Measurements from ENCODE around the gene ZFP36L2. TPM values are rescaled to one million over a fixed set of nuclear protein-coding genes. Genes with fewer than 3 reads are reported as not detected.

The ZFP36L2 gene
- total and polyA plus RNA-seq, 9 of the 15 experiments (the other 6 are each of a cell fraction or from before 2014, with no cell fraction given): 4.1 to 60.6 (median 20.3) TPM

- TF ChIP-seq ZBTB7A (IDR thresholded peaks at IDR 0.05; ENCODE audit: borderline replicate concordance, control insufficient read depth, low read depth, low read length) (peak; percentile 82), HNRNPLL (IDR thresholded peaks at IDR 0.05; ENCODE audit: low read depth, low read length, poor library complexity, severe bottlenecking) (no peak), ASH1L (IDR thresholded peaks at IDR 0.05; ENCODE audit: borderline replicate concordance, low read depth, partially characterized antibody) (no peak), ARID1B (IDR thresholded peaks at IDR 0.05) (peak; percentile 94), NFXL1 (CRISPR knock-in tag; IDR thresholded peaks at IDR 0.05) (no peak), ELK3 (CRISPR knock-in tag; IDR thresholded peaks at IDR 0.05) (no peak), POLR2B (IDR thresholded peaks at IDR 0.05; ENCODE audit: low read depth, partially characterized antibody) (no peak), ZNF780A (CRISPR knock-in tag; IDR thresholded peaks at IDR 0.05) (no peak), LARP7 (IDR thresholded peaks at IDR 0.05) (no peak), TAL1 (IDR thresholded peaks at IDR 0.05) (peak; percentile 79), MLLT1 (IDR thresholded peaks at IDR 0.05) (peak in 1 of 2 experiments; percentile 52; a peak in 1 of 4 replicates), ELK1 (CRISPR knock-in tag; IDR thresholded peaks at IDR 0.05) (no peak), TEAD1 (CRISPR knock-in tag; IDR thresholded peaks at IDR 0.05) (peak in 1 of 2 experiments; percentile 78; a peak in 1 of 4 replicates), SAFB (IDR thresholded peaks at IDR 0.05; ENCODE audit: borderline replicate concordance, low read depth, low read length) (no peak), RCOR1 (IDR thresholded peaks at IDR 0.05; ENCODE audit: borderline replicate concordance in 1 of 2, low read depth in 2 of 2, low read length in 2 of 2) (peak; percentile 12 to 94; a peak in 3 of 4 replicates), PTRF (tag; IDR thresholded peaks at IDR 0.05) (no peak), CREM (IDR thresholded peaks at IDR 0.05; ENCODE audit: low read depth) (peak; percentile 61), MXI1 (IDR thresholded peaks at IDR 0.05; ENCODE audit: low read depth, low read length) (no peak), FOXJ3 (CRISPR knock-in tag; IDR thresholded peaks at IDR 0.05) (no peak), HLTF (IDR thresholded peaks at IDR 0.05) (no peak)
These were observed 47.5 kb downstream of the ZFP36L2 start (continued) for GRCh38 chr2:43178602-43179542.

Data from K562 (cell line).